Islet of Langerhans (tissue), 1 donor: ENCODE data around the gene INTS13.
"Not testable (repeated sequence)": the region's sequence is repeated elsewhere in the genome, so short reads cannot be mapped to it uniquely, and the experiment has no call there.

ENCODE experiments used
- FAIRE-seq: peaks from one replicate; lab custom pipeline; 2011; peaks lifted over from hg19 to GRCh38; lab: Jason Lieb, UNC

The INTS13 gene

GRCh38 chr12:26935636-26936378 lies 2.0 kb downstream of the INTS13 start:
- FAIRE-seq, result no peak

GRCh38 chr12:26929590-26929989 lies 8.2 kb downstream of the INTS13 start:
- no peak for FAIRE-seq

- FAIRE-seq, result no peak
Measured at GRCh38 chr12:26928661-26929060, 9.1 kb downstream of the INTS13 start.

- FAIRE-seq, result no peak
Measured at GRCh38 chr12:26921886-26922285, 15.9 kb downstream of the INTS13 start.

GRCh38 chr12:26919216-26919555 lies 18.6 kb downstream of the INTS13 start:
- FAIRE-seq, result no peak

- FAIRE-seq, result peak; percentile 27
Measured at GRCh38 chr12:26918321-26919215, 19.2 kb downstream of the INTS13 start.

- no peak for FAIRE-seq
Measured at GRCh38 chr12:26906704-26907103, 31.1 kb downstream of the INTS13 start.

GRCh38 chr12:26906024-26906423 lies 31.8 kb downstream of the INTS13 start:
- FAIRE-seq, result no peak

- FAIRE-seq, result not testable (repeated sequence)
Measured at GRCh38 chr12:26903396-26903795, 34.4 kb downstream of the INTS13 start.

GRCh38 chr12:26896913-26897312 lies 40.9 kb downstream of the INTS13 start:
- no peak for FAIRE-seq

GRCh38 chr12:26895672-26896071 lies 42.1 kb downstream of the INTS13 start:
- no peak for FAIRE-seq

GRCh38 chr12:26891704-26892103 lies 46.1 kb downstream of the INTS13 start:
- FAIRE-seq, result no peak

- FAIRE-seq, result no peak
Measured at GRCh38 chr12:26890784-26891183, 47.0 kb downstream of the INTS13 start.

GRCh38 chr12:26884765-26885576 lies 52.8 kb downstream of the INTS13 start:
- peak; percentile 60 for FAIRE-seq

GRCh38 chr12:26880625-26881024 lies 57.2 kb downstream of the INTS13 start:
- no peak for FAIRE-seq

- peak; percentile 76 for FAIRE-seq
Measured at GRCh38 chr12:26878661-26879119, 59.1 kb downstream of the INTS13 start.

- FAIRE-seq, result no peak
Measured at GRCh38 chr12:26874501-26875296, 63.1 kb downstream of the INTS13 start.

GRCh38 chr12:26872625-26873024 lies 65.2 kb downstream of the INTS13 start:
- no peak for FAIRE-seq

- FAIRE-seq, result no peak
Measured at GRCh38 chr12:26871985-26872384, 65.8 kb downstream of the INTS13 start.

- FAIRE-seq, result no peak
Measured at GRCh38 chr12:26870491-26871419, 67.0 kb downstream of the INTS13 start.
